ENCODE results near the gene DRC3. TPM values are rescaled to one million over a fixed set of nuclear protein-coding genes. Genes with fewer than 3 reads are reported as not detected.
"Not testable (repeated sequence)": the region's sequence is repeated elsewhere in the genome, so short reads cannot be mapped to it uniquely, and the experiment has no call there.

DRC3 gene
- total RNA-seq, 4 donors from 2014 or later, result 4.3 to 8.6 (median 6.0) TPM

DNA sequence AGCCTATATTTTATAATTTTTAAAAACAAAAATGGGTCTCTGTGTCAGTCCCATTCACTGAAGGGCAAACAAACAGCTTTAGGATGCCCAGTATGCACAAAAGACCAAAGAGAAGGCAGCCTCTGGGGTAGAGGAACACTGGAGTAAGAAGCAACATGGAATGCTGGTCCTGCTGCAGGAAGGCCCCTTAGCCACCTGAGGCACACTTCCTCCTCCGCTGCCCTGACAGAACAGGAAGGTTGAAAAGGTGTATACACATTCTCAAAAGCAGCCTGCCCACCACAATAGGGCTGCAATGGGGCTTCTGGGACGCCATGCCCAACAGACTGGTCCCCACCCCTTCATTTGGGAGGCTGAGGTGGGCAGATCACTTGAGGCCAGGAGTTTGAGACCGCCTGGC lies 20.0 kb upstream of the DRC3 start:
- no peak for TF ChIP-seq CTCF (IDR thresholded peaks at IDR 0.05)
- TF ChIP-seq POLR2A (IDR thresholded peaks at IDR 0.05), result no peak
- TF ChIP-seq EP300 (IDR thresholded peaks at IDR 0.05), result no peak
- no peak overlapping the region for H3K4me3 ChIP-seq
- H3K9me3 ChIP-seq, result no peaks in the 10 kb centered on the region
- peaks cover 0 to 8% (median 0%) of the 10 kb centered on the region in 3 donors for H3K36me3 ChIP-seq
- WGBS, 2 donors, result 95 to 98% methylated on average over 3 of the region's 3 CpGs
- H3K27me3 ChIP-seq, result no peaks in the 10 kb centered on the region
- peak overlapping the region in 1 of 4 donors; percentile 52 for H3K27ac ChIP-seq
- no peak for DNase-seq (ENCODE audit: low spot score in 2 of 2)
- peaks cover 0 to 70% (median 15%) of the 10 kb centered on the region in 4 donors for H3K4me1 ChIP-seq

DNA sequence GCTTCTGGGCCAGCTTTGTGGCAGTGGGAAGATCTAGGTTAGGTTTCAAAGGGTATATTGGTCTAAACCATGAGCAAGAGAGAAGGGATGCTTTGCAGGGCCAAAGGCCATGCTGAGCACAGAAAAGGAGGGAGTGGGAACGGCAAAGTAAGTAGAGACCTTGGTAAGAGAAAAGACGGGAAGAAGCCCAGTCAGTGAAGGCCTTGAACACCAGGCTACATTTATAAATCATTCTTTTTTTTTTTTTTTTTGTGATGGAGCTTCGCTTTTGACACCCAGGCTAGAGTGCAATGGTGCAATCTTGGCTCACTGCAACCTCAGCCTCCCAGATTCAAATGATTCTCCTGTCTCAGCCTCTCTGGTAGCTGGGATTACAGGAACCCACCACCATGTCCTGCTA lies 18.6 kb upstream of the DRC3 start:
- peaks cover 0 to 72% (median 27%) of the 10 kb centered on the region in 4 donors for H3K4me1 ChIP-seq
- no peaks in the 10 kb centered on the region for H3K9me3 ChIP-seq
- no peak overlapping the region for H3K27ac ChIP-seq
- 90 to 93% methylated on average over 3 of the region's 3 CpGs for WGBS, 2 donors
- H3K27me3 ChIP-seq, result no peaks in the 10 kb centered on the region
- no peak for DNase-seq (ENCODE audit: low spot score in 2 of 2)
- TF ChIP-seq CTCF (IDR thresholded peaks at IDR 0.05) (no peak), POLR2A (IDR thresholded peaks at IDR 0.05) (no peak), EP300 (IDR thresholded peaks at IDR 0.05) (no peak)
- H3K36me3 ChIP-seq, result peaks cover 0 to 8% (median 0%) of the 10 kb centered on the region in 3 donors
- H3K4me3 ChIP-seq, result no peak overlapping the region

DNA sequence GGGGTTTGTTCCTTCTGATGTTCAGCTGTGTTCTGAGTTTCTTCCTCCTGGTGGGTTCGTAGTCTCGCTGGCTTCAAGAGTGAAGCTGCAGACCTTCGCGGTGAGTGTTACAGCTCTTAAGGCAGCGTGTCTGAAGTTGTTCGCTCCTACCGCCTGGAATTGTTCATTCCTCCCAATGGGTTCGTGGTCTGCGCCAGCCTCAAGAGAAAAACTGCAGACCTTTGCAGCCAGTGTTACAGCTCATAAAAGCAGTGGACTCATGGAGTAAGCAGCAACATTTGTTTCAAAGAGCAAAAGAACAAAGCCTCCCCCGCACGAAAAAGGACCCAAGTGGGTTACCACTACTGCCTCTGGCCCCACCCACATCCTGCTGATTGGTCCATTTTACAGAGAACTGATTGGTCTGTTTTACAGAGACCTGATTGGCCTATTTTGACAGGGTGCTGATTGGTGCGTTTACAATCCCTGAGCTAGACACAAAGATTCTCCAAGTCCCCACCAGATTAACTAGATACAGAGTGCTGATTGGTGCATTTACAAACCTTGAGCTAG lies 16.8 kb upstream of the DRC3 start:
- not testable (repeated sequence) for H3K4me3 ChIP-seq; H3K9me3 ChIP-seq; DNase-seq (ENCODE audit: low spot score in 2 of 2); H3K27me3 ChIP-seq; H3K36me3 ChIP-seq
- Histone ChIP-seq H3K4me1 (peaks cover 0 to 77% (median 36%) of the 10 kb centered on the region in 4 donors), H3K27ac (peak overlapping the region in 1 of 4 donors; percentile 22)
- WGBS, 2 donors, result 93% methylated on average over 11 to 12 of the region's 12 CpGs

GRCh38 chr17:17957584-17957916 lies 15.1 kb upstream of the DRC3 start:
- 82 to 87% methylated on average over 7 of the region's 7 CpGs for WGBS, 2 donors
- DNase-seq (ENCODE audit: low spot score in 2 of 2), result no peak
- H3K27ac ChIP-seq, result peak overlapping the region in 3 of 4 donors; percentile 52 to 88 (median 73)
- no peak for TF ChIP-seq CTCF (IDR thresholded peaks at IDR 0.05)
- TF ChIP-seq POLR2A (IDR thresholded peaks at IDR 0.05), result no peak
- TF ChIP-seq EP300 (IDR thresholded peaks at IDR 0.05), result no peak
- peaks cover 0 to 8% (median 0%) of the 10 kb centered on the region in 3 donors for H3K36me3 ChIP-seq
- no peaks in the 10 kb centered on the region for H3K27me3 ChIP-seq
- H3K4me1 ChIP-seq, result peaks cover 0 to 66% (median 33%) of the 10 kb centered on the region in 4 donors
- H3K9me3 ChIP-seq, result no peaks in the 10 kb centered on the region
- no peak overlapping the region for H3K4me3 ChIP-seq

GRCh38 chr17:17958982-17959381 lies 13.7 kb upstream of the DRC3 start:
- H3K9me3 ChIP-seq, result no peaks in the 10 kb centered on the region
- DNase-seq (ENCODE audit: low spot score in 2 of 2), result no peak
- H3K27me3 ChIP-seq, result no peaks in the 10 kb centered on the region
- peaks cover 0 to 8% (median 0%) of the 10 kb centered on the region in 3 donors for H3K36me3 ChIP-seq
- peaks cover 0 to 63% (median 40%) of the 10 kb centered on the region in 4 donors for H3K4me1 ChIP-seq
- WGBS, 2 donors, result 60 to 63% methylated on average over 3 to 5 of the region's 5 CpGs
- TF ChIP-seq POLR2A (IDR thresholded peaks at IDR 0.05) (no peak), CTCF (IDR thresholded peaks at IDR 0.05) (no peak)
- peak overlapping the region; percentile 48 to 88 (median 62) for H3K27ac ChIP-seq
- H3K4me3 ChIP-seq, result no peak overlapping the region
